Measurements from ENCODE around the gene COL21A1.

The COL21A1 gene

DNA sequence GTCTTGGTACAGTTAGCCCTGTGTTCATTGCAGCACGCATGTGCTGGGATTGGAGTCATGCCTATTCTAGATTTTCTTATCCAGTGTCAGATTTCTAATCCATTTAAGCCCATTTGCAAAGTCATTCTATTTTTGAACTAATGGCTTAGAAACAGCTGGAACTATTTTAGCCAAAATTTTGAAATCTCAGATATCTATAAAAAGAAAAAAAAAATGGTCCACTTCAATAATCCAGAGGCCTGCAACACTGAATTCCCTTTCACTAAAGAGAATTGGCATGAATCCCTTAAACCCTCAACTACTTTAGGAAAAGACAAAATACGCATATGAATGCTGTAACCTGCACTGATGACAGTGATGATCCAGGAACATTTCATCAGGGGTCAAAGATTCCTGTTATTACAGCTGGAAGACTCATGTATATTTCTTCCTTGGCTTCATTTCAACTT, 1.5 kb downstream of the COL21A1 start:
- no peak for DNase-seq (ENCODE audit: low read depth)

DNA sequence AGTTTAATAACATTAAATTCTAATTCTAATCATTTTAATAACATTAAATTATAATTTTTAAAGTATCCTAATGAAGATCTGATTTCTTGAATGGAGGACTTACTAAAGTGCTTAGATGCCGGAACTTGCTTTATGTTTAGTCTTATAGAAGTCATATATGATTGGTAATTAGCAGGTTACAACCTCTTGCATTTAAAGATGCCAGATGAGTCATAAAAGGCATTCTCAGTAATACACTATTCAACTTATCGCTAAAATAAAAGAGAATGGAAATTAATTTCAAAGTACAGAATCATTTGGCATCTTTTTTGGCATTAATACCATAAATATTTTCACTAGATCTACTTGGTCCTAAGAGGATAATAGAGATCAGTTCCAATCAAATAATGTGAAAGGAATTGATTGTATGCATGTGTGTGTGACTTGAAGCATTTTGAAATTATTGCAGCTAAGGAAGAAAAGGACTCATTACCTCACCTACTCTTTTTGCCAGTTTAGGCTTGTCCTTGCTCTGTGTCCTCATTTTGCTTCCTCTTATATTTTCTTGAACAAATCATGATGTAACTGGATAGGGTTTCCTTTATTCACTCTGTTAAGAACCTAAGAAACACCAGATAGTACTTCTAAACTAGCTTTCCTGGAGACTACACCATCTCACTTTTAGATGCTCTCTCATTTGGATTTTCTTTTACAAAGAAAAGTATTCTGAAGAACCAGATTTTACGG, 2.7 kb downstream of the COL21A1 start:
- DNase-seq (ENCODE audit: low read depth) = no peak

DNA sequence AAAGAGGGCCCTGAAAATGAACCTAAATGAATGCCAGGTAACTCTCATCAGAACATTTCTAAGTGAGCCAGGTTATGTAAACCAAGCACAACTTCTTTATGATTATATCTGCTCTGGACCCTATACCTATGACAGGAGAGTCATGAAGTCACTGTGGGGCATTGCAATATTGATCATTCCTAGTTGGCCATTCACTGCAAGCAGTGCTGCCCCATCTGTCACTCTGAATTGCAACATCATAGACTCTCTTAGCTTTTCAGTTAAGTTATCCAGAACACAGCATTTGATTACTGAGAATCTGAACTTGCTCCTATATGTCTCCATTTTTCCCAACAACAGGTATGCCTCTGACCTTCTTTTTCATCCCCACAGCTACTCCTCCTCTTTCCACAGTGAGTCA, 3.3 kb downstream of the COL21A1 start:
- no peak for DNase-seq (ENCODE audit: low read depth)

- no peak for DNase-seq (ENCODE audit: low read depth)
Measured at GRCh38 chr6:56243518-56244070, 3.8 kb downstream of the COL21A1 start.

GRCh38 chr6:56242346-56242745, 5.0 kb downstream of the COL21A1 start:
- no peak for DNase-seq (ENCODE audit: low read depth)

GRCh38 chr6:56241124-56241802, 6.1 kb downstream of the COL21A1 start:
- no peak for DNase-seq (ENCODE audit: low read depth)

DNA sequence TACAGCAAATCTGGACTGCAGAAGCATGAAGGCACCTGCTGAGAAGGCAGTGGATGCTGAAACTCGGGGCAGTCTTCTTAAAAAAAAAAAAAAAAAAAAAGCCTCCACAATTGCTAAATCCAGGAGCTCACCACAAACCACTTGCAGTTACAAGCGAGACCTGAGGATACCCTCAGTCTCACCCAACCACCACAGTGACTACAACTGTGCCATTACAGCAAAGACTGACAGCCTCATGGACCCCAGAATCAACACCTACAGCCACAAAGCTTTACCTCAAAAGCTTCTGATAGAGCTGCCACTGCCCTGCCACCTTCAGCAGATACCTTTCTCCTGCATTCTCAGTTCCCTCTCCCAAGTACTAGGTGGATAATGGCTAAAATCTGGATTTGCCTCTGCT, 9.0 kb downstream of the COL21A1 start:
- DNase-seq (ENCODE audit: low read depth) = no peak

GRCh38 chr6:56235245-56235644, 12.1 kb downstream of the COL21A1 start:
- DNase-seq (ENCODE audit: low read depth) = no peak

DNA sequence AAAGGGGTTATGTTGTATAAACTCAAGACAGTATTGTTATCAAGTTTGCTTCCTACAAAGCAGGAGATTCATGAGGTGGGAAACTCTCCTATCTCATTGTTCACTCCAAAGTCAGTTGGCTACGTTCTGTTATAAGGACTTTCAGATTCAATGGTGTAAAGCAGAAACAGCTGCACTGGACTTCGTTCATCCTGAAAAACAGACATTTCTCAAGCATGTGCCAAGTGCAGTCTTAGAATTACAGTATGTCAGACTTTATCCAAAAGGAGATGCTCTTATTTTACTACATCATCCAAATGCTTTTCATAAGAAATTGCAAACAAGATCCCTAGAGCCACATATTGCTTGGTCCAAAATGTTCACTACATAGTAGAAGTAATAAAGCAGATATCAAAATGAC, 14.9 kb downstream of the COL21A1 start:
- no peak for DNase-seq (ENCODE audit: low read depth)

DNA sequence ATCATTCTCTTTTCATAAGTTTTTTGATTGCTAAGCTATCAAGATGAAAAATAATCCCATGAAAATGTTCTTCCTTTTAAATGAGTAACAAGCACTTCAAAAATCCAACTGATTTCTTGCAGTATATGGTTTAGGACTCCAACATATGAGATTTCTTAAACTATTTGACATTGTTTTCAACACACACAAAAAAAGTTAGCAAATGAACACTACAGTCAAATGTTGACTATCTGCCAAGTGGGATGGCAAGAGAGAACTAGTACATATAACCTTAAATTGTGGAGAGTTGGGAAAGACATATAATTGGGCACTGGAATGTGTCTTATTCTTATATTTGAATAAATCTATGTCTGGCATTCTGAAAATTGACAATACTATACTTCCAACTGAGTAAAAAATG, 15.6 kb downstream of the COL21A1 start:
- no peak for DNase-seq (ENCODE audit: low read depth)

GRCh38 chr6:56230976-56231566, 16.3 kb downstream of the COL21A1 start:
- no peak for DNase-seq (ENCODE audit: low read depth)

DNA sequence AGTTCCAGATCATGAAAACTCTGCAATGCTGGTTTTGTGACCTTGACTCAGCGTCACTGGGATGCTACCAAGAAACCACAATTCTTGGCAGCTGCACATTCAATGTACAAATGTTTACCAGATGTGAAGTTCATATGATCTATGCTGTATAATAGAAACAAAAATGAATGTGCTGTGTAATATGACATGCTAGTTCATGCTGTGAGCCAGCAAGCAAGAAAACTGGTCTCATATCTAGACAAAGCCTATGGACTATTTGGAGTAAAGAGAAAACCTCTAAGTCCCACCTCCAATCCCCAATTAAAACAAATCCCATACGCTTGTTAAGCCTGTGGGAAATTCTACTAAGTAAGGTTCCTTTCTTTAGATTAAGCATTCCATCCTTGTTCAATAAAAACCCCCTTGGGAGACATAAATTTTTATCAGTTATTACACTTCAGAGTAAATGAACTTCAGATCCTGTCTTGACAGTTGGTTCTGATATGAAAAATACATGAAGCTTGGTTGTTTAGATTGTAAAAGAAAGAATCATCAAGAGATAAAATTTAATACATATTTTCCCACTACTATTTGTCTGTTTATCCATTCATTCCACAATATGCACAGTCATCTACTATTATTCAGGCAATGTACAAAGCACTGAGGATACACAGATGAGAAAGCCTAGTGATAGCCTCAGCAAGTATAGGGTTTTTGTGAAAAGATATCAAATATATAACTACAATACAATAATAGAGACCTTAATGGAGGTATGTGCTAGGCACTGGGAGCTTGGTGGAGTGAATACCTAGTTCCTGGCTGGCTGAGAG, 20.1 kb downstream of the COL21A1 start:
- no peak for DNase-seq (ENCODE audit: low read depth)

DNA sequence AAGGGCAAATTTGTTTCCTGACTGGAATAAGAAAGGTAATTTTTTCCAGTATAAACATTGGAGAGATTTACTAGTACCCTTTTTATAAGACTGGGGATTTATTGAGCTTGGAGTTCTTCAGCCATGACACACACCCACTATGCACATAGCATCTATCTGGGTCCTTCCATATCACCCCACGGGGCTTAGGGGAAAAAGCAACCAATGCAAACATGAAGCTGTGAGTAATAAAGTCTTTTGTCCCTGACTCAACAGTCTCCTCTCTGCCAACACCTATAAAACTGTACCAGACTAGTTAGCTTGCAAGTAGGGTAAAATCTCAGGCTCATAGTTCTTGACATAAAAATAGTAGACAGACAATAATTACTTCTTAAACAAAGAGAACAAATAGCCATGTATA, 23.4 kb downstream of the COL21A1 start:
- no peak for DNase-seq (ENCODE audit: low read depth)

DNA sequence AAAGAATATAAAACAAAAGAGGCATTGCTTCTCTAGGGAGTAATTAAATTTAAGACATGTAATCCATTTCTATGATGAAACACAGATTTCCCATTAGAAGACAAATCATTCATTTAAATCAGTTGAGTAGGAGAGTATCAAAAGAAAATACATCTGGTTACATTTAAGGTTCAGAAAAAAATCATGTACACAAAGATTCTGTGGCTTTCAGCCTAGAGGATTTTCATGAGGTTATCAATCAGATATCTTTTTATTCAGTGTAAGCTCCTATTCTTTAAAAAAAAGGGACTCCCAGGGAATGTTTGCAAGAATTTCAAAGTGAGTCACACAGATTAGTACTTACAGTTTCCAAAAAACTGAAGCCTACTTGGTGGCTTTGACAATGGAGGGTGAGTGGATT, 24.9 kb downstream of the COL21A1 start:
- no peak for DNase-seq (ENCODE audit: low read depth)

- no peak for DNase-seq (ENCODE audit: low read depth)
Measured at GRCh38 chr6:56220078-56220477, 27.3 kb downstream of the COL21A1 start.

DNA sequence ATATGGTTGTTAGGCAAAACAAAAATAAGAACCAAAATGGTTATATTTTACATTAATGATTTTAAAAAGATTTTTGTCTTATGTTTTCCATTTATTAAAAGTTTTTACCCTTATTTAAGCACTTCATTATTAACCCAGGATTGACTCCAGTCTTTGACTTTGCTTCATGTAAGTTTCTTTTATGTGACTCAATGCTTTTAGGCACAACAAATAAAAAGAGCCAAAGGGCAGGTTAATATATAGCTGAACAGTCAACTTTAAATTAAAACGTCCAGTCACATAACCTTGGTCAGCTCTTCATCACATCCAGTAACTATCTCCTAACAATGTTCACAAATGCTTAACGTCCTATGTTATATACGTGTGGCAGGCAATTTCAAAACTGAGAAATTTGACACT, 32.7 kb downstream of the COL21A1 start:
- DNase-seq (ENCODE audit: low read depth) = no peak

- no peak for DNase-seq (ENCODE audit: low read depth)
Measured at GRCh38 chr6:56214041-56214702, 33.2 kb downstream of the COL21A1 start.

DNA sequence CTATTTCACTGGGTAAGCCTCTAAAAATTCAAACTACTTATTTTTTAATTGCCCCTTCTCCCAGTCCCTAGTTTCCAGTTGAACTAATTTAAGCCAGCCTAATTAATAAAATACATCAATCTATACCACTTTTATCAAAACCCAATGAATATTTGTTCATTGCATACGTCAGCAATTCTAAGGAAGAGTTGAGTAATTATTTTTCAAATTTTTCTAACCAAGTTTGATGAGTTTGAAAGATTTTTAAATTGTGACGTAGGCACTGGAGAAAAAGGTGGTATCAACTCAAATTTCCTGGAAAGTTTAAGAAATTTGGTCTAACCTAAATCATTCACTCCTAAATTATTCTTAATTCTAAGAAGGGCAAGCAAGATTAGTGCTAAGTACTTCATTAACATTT, 35.7 kb downstream of the COL21A1 start:
- DNase-seq (ENCODE audit: low read depth) = no peak

- DNase-seq (ENCODE audit: low read depth) = no peak
Measured at GRCh38 chr6:56204134-56204533, 43.2 kb downstream of the COL21A1 start.

DNA sequence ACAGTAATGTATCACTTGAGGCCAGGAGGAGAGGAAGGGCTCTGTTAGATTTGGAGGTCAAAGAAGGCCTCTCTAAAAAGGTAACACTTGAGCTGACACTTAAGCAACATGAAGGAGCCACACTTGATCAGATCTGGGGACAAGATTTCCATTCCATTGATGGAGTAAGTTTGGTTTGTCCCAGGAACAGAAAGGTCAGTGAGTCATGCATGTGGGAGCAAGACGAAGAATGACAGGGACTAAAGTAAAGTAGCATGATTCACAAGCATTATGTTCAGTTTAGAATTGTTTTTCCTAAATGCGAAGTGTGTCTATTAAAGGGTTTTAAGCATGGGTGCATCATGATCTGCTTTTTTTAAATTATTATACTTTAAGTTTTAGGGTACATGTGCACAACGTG, 47.4 kb downstream of the COL21A1 start:
- no peak for DNase-seq (ENCODE audit: low read depth)

DNA sequence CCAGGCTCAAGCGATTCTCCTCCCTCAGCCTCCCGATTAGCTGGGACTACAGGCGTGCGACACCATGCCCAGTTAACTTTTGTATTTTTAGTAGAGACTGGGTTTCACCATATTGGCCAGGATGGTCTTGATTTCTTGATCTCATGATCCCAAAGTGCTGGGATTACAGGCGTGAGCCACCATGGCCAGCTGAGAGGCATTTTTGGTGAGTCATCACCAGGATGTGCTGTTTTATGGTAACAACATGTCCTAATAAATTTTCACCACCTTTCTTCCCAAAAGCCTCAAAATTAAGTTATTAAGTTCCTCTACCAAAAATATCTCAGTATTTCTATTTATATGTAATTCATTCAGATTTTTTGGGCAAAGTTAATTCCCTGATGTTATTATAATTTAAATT, 53.5 kb downstream of the COL21A1 start:
- DNase-seq (ENCODE audit: low read depth) = no peak

- DNase-seq (ENCODE audit: low read depth) = no peak
Measured at GRCh38 chr6:56188429-56188828, 59.0 kb downstream of the COL21A1 start.

Measured in activated T-cell treated with anti-CD3 and anti-CD28 coated beads for 24 hours (primary cell).